CD14-positive monocyte (primary cell): ENCODE measurements around the gene CIROP. TPM values are rescaled to one million over a fixed set of nuclear protein-coding genes. Genes with fewer than 3 reads are reported as not detected.

Experiments used
- DNase-seq, 3 donors: peaks; one replicate each; pipeline ENCODE4 v3.0.0-alpha.2; 2011 to 2022
- H2AFZ ChIP-seq: 2 replicates; pipeline ENCODE4 v1.6.0; 2012; ENCODE audit warnings: mild to moderate bottlenecking, low read depth, low read length, inconsistent platforms; ENCODE audit not compliant: insufficient read depth, poor library complexity, severe bottlenecking
- H3K27ac ChIP-seq, 2 donors: 1 replicate in 1 of 2; 2 replicates in 1 of 2; pipeline ENCODE4 v1.5.1; 2012 to 2013; ENCODE audit warnings: low read length in 2 of 2, control low read depth in 1 of 2, inconsistent platforms in 1 of 2, low read depth in 1 of 2, mild to moderate bottlenecking in 1 of 2
- H3K27me3 ChIP-seq, 2 donors: one replicate each; pipeline versions ENCODE4 v1.6.0 to v1.6.1; 2011 to 2013; ENCODE audit warnings: low read length in 2 of 2; ENCODE audit not compliant: control insufficient read depth in 2 of 2, insufficient read depth in 2 of 2
- H3K36me3 ChIP-seq, 2 donors: replicated peaks in 1 of 2; 1 replicate in 1 of 2; 2 replicates in 1 of 2; pipeline versions ENCODE4 v1.5.1 to v1.6.1; 2012 to 2013; ENCODE audit warnings: low read length in 2 of 2, control low read depth in 1 of 2, inconsistent platforms in 1 of 2, mild to moderate bottlenecking in 1 of 2; ENCODE audit not compliant: insufficient read depth in 2 of 2, control insufficient read depth in 1 of 2
- H3K4me1 ChIP-seq, 2 donors: 1 replicate in 1 of 2; 2 replicates in 1 of 2; pipeline versions ENCODE4 v1.5.1 to v1.6.1; 2012 to 2013; ENCODE audit warnings: low read length in 2 of 2, control low read depth in 1 of 2, inconsistent platforms in 1 of 2, mild to moderate bottlenecking in 1 of 2, moderate library complexity in 1 of 2; ENCODE audit not compliant: insufficient read depth in 2 of 2, control insufficient read depth in 1 of 2
- H3K4me2 ChIP-seq: replicated peaks from 2 replicates; pipeline ENCODE3; 2012; ENCODE audit warnings: low read length, moderate library complexity, mild to moderate bottlenecking; ENCODE audit not compliant: poor library complexity, severe bottlenecking; ENCODE audit errors: extremely low read depth
- H3K4me3 ChIP-seq, 3 experiments: fragments of 200-600 bp in 1 of 3; sonication (generic) in 1 of 3; replicated peaks in 1 of 3; 1 replicate in 2 of 3; 2 replicates in 1 of 3; pipeline ENCODE4 v1.5.1; 2011 to 2013; ENCODE audit warnings: low read length in 3 of 3, mild to moderate bottlenecking in 3 of 3, control low read depth in 2 of 3, low read depth in 2 of 3, inconsistent platforms in 1 of 3, moderate library complexity in 1 of 3
- H3K79me2 ChIP-seq: 2 replicates; pipeline ENCODE4 v1.6.0; 2012; ENCODE audit warnings: mild to moderate bottlenecking, control low read depth, inconsistent platforms, low read length, moderate library complexity; ENCODE audit not compliant: insufficient read depth
- H3K9ac ChIP-seq: 2 replicates; pipeline ENCODE4 v1.6.0; 2017; ENCODE audit warnings: low read length, mild to moderate bottlenecking; ENCODE audit not compliant: insufficient read depth, poor library complexity, severe bottlenecking
- H3K9me3 ChIP-seq, 2 donors: replicated peaks in 1 of 2; 1 replicate in 1 of 2; 2 replicates in 1 of 2; pipeline versions ENCODE4 v1.5.1 to v1.6.1; 2012 to 2013; ENCODE audit warnings: low read length in 2 of 2, control low read depth in 1 of 2; ENCODE audit not compliant: control insufficient read depth in 1 of 2, insufficient read depth in 1 of 2
- H4K20me1 ChIP-seq: 2 replicates; pipeline ENCODE4 v1.6.0; 2012; ENCODE audit warnings: mild to moderate bottlenecking, low read length, control low read depth, moderate library complexity; ENCODE audit not compliant: insufficient read depth
- H3K27ac Mint-ChIP-seq, 7 donors: one replicate each; pipeline ENCODE4 v1.8.0; 2020; ENCODE audit warnings: mild to moderate bottlenecking in 7 of 7, mixed read lengths in 7 of 7, moderate library complexity in 6 of 7, inconsistent platforms in 2 of 7
- H3K27me3 Mint-ChIP-seq, 3 donors: one replicate each; pipeline ENCODE4 v1.8.0; 2021 to 2022; ENCODE audit warnings: low read depth in 3 of 3, mild to moderate bottlenecking in 3 of 3, mixed read lengths in 3 of 3, moderate library complexity in 3 of 3, inconsistent platforms in 1 of 3
- H3K36me3 Mint-ChIP-seq, 2 donors: one replicate each; pipeline ENCODE4 v1.8.0; 2020; ENCODE audit warnings: mixed read lengths in 2 of 2, inconsistent platforms in 1 of 2, mild to moderate bottlenecking in 1 of 2
- H3K4me1 Mint-ChIP-seq: one replicate; pipeline ENCODE4 v1.8.0; 2020; ENCODE audit warnings: mild to moderate bottlenecking, mixed read lengths
- H3K4me3 Mint-ChIP-seq, 2 donors: one replicate each; pipeline ENCODE4 v1.8.0; 2020; ENCODE audit warnings: mild to moderate bottlenecking in 2 of 2, mixed read lengths in 2 of 2, moderate library complexity in 1 of 2
- H3K9me3 Mint-ChIP-seq, 7 donors: one replicate each; pipeline ENCODE4 v1.8.0; 2020 to 2022; ENCODE audit warnings: mixed read lengths in 7 of 7, mild to moderate bottlenecking in 6 of 7, moderate library complexity in 6 of 7, inconsistent platforms in 2 of 7
- CTCF ChIP-seq: fragments of 200-600 bp; IDR thresholded peaks from one replicate; pipeline ENCODE4 v1.8.0; 2022; ENCODE audit warnings: antibody characterized with exemption, mild to moderate bottlenecking
- WGBS: methylation state at CpG from one replicate; pipeline ENCODE4 v1.1.5; 2013; ENCODE audit warnings: missing lambda C conversion rate; ENCODE audit not compliant: insufficient coverage; 5-methylcytosine and 5-hydroxymethylcytosine counted together
- intact Hi-C, 2 donors: fragments of 100-400 bp; cut with micrococcal nuclease; formaldehyde crosslinking; loops; one replicate each; pipeline versions ENCODE4 v1.15.0 to v1.15.1; 2023
- polyA plus RNA-seq, 3 donors: library from polyadenylated mRNA; depleted of rRNA in 1 of 3; unstranded in 2 of 3; stranded (reverse) in 1 of 3; fragments of 300-500 nt in 2 of 3; fragments of >200 nt in 1 of 3; fragmentation: Illumina TruSeq in 2 of 3; gene quantifications; 1 replicate in 2 of 3; 2 replicates in 1 of 3; pipeline ENCODE4 v1.2.3, GENCODE V29; 2012 to 2021

Gene CIROP
- polyA plus RNA-seq, 3 donors: not detected

- Mint-ChIP-seq H3K36me3 (no peaks in the 10 kb centered on the region), H3K27me3 (peaks cover 0 to 2% (median 1%) of the 10 kb centered on the region in 3 donors), H3K4me1 (peaks cover 3% of the 10 kb centered on the region), H3K27ac (no peak overlapping the region), H3K4me3 (no peak overlapping the region), H3K9me3 (peaks cover 0 to 3% (median 0%) of the 10 kb centered on the region in 7 donors)
- no peak overlapping the region for H3K4me3 ChIP-seq
- no peaks in the 10 kb centered on the region for H3K4me1 ChIP-seq
- TF ChIP-seq CTCF: no peak
- H4K20me1 ChIP-seq: no peaks in the 10 kb centered on the region
- H3K27ac ChIP-seq: no peak overlapping the region
- no peaks in the 10 kb centered on the region for H3K27me3 ChIP-seq
- no peaks in the 10 kb centered on the region for H3K9me3 ChIP-seq
- no peak for DNase-seq
- no peak overlapping the region for H2AFZ ChIP-seq
- H3K36me3 ChIP-seq: no peaks in the 10 kb centered on the region
- WGBS: no CpG with 5 or more reads among the region's 1 CpG
- no peaks in the 10 kb centered on the region for H3K79me2 ChIP-seq
- H3K9ac ChIP-seq: no peak overlapping the region
- no peak overlapping the region for H3K4me2 ChIP-seq
- intact Hi-C loops: no loop called here
Measured at GRCh38 chr14:23143911-23144310, 39.1 kb upstream of the CIROP start.

GRCh38 chr14:23142826-23143225 is 38.0 kb upstream of the CIROP start:
- Histone ChIP-seq H3K9me3 (no peaks in the 10 kb centered on the region), H3K9ac (no peak overlapping the region), H3K79me2 (no peaks in the 10 kb centered on the region), H3K4me2 (no peak overlapping the region), H3K36me3 (no peaks in the 10 kb centered on the region), H3K4me1 (no peaks in the 10 kb centered on the region), H4K20me1 (no peaks in the 10 kb centered on the region), H3K27me3 (no peaks in the 10 kb centered on the region), H3K27ac (no peak overlapping the region), H3K4me3 (no peak overlapping the region), H2AFZ (no peak overlapping the region)
- 100% methylated on average over 3 of the region's 4 CpGs for WGBS
- no peak overlapping the region for H3K27ac Mint-ChIP-seq
- H3K27me3 Mint-ChIP-seq: peaks cover 0 to 2% (median 1%) of the 10 kb centered on the region in 3 donors
- peaks cover 3% of the 10 kb centered on the region for H3K4me1 Mint-ChIP-seq
- no peak overlapping the region for H3K4me3 Mint-ChIP-seq
- H3K9me3 Mint-ChIP-seq: no peaks in the 10 kb centered on the region
- intact Hi-C loops: no loop called here
- no peak for DNase-seq
- H3K36me3 Mint-ChIP-seq: no peaks in the 10 kb centered on the region
- no peak for TF ChIP-seq CTCF
